ENCODE results near the gene TMEM43.
"Not testable (repeated sequence)": the region's sequence is repeated elsewhere in the genome, so short reads cannot be mapped to it uniquely, and the experiment has no call there.

The TMEM43 gene

DNA sequence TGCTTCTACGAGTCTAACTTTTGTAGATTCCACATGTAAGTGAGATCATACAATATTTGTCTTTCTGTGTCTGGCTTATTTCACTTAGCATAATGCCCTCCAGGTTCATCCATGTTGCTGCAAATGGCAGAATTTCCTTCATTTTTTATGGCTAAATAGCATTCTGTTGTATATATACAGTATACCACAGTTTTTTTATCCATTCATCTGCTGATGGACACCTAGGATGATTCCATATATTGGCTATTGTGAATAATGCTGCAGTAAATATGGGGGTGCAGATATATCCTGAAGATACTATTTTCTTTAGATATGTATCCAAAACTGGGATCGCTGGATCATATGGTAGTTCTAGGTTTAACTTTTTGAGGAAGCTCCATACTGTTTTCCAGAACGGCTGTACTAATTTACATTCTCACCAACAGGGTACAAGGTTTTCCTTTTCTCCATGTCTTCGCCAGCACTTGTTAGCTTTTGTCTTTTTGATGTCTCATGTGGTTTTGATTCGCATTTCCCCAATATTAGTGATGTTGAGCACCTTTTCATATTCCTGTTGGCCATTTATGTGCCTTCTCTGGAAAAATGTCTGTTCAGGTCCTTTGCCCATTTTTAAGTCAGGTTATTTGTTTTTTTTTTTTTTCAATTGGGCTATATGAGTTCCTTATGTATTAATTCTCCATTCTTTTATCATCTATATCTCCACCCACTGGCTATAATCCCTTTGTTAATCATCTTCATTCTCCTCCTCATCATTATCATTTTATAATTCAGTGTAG is 27.0 kb upstream of the TMEM43 start:
- no peak for DNase-seq (ENCODE audit: low read depth in 1 of 2, low spot score in 1 of 2)
- H3K27ac ChIP-seq (replicated peaks) = no peak overlapping the region
- peaks cover 4% of the 10 kb centered on the region for H3K27me3 ChIP-seq (ENCODE audit: insufficient read depth, poor library complexity, severe bottlenecking)
- no peak overlapping the region for H3K4me3 ChIP-seq (replicated peaks; ENCODE audit: insufficient read depth, low read length)
- no peak for TF ChIP-seq SPI1 (IDR thresholded peaks at IDR 0.05; ENCODE audit: borderline replicate concordance, low read depth)
- TF ChIP-seq REST (IDR thresholded peaks at IDR 0.05; ENCODE audit: insufficient replicate concordance, low read depth) = no peak
- no peak for TF ChIP-seq GABPA (IDR thresholded peaks at IDR 0.05; ENCODE audit: low read depth)
- TF ChIP-seq POLR2AphosphoS5 (IDR thresholded peaks at IDR 0.05; ENCODE audit: low read depth) = no peak
- TF ChIP-seq CTCF (IDR thresholded peaks at IDR 0.05; ENCODE audit: insufficient read depth, low read length) = no peak

DNA sequence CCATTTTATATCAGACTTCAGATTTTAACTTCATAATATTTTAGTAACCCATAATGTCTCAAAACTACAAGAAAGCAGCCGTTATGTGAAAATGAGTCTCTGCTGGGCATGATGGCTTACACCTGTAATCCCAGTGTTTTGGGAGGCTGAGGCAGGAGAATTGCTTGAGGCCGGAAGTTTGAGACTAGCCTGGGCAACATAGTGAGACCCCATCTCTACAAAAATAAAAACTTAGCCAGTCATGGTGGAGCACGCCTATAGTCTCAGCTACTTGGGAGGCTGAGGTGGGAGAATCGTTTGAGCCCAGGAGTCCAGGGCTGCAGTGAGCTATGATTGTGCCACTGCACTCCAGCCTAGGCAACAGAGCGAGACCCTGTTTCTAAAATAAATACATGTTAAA is 15.0 kb upstream of the TMEM43 start:
- H3K27ac ChIP-seq (replicated peaks); H3K4me3 ChIP-seq (replicated peaks; ENCODE audit: insufficient read depth, low read length); DNase-seq (ENCODE audit: low read depth in 1 of 2, low spot score in 1 of 2); H3K27me3 ChIP-seq (ENCODE audit: insufficient read depth, poor library complexity, severe bottlenecking): not testable (repeated sequence)

- TF ChIP-seq GABPA (IDR thresholded peaks at IDR 0.05; ENCODE audit: low read depth) (no peak), POLR2AphosphoS5 (IDR thresholded peaks at IDR 0.05; ENCODE audit: low read depth) (no peak), CTCF (IDR thresholded peaks at IDR 0.05; ENCODE audit: insufficient read depth, low read length) (no peak), SPI1 (IDR thresholded peaks at IDR 0.05; ENCODE audit: borderline replicate concordance, low read depth) (no peak), REST (IDR thresholded peaks at IDR 0.05; ENCODE audit: insufficient replicate concordance, low read depth) (no peak)
- no peak for DNase-seq (ENCODE audit: low read depth in 1 of 2, low spot score in 1 of 2)
- H3K4me3 ChIP-seq (replicated peaks; ENCODE audit: insufficient read depth, low read length) = no peak overlapping the region
- no peak overlapping the region for H3K27ac ChIP-seq (replicated peaks)
- H3K27me3 ChIP-seq (ENCODE audit: insufficient read depth, poor library complexity, severe bottlenecking) = no peaks in the 10 kb centered on the region
Observed at GRCh38 chr3:14110699-14111098, 14.2 kb upstream of the TMEM43 start.

DNA sequence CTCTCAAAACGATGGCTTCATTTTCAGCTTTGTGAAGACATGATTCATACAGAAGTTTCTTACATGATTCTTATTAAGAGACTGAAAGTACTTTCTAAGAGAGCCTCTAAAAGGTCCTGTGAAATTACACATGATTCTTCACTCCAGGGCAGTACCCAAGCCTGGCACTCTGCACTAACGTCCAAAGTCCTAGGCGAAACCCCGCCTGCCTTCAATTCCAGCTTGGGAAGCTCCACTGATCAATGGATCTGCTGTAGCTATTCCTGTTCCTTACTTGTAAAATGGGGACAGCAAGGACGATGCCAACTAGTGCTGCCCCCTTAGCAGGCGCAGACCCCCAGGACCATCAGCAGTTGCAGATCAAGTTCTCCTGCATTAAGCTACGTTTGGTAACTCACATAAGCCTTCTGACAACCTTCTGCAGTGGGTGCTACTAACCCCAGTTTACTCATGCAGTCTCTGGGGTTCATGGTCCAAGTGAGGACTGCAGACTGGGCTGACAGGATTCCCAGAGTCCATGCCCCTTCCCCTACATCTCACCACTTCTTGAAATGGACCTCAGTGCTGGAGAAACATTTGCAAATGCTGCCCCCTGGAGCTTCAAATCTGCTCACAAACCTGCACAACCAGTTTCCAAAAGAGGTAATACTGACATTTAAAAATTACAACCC is 10.8 kb upstream of the TMEM43 start:
- H3K4me3 ChIP-seq (replicated peaks; ENCODE audit: insufficient read depth, low read length) = no peak overlapping the region
- TF ChIP-seq CTCF (IDR thresholded peaks at IDR 0.05; ENCODE audit: insufficient read depth, low read length) (no peak), REST (IDR thresholded peaks at IDR 0.05; ENCODE audit: insufficient replicate concordance, low read depth) (no peak), GABPA (IDR thresholded peaks at IDR 0.05; ENCODE audit: low read depth) (no peak)
- DNase-seq (ENCODE audit: low read depth in 1 of 2, low spot score in 1 of 2) = no peak
- no peaks in the 10 kb centered on the region for H3K27me3 ChIP-seq (ENCODE audit: insufficient read depth, poor library complexity, severe bottlenecking)
- no peak overlapping the region for H3K27ac ChIP-seq (replicated peaks)

Data from HL-60 (cell line).